WTC11 (cell line): ENCODE measurements around the gene JMJD8. TPM values are rescaled to one million over a fixed set of nuclear protein-coding genes. Genes with fewer than 3 reads are reported as not detected.

Experiments used
- ATAC-seq: fragments of 200-7000 bp; cut with Tn5 transposase; 2 replicates; pipeline ENCODE4 v1.10.0; 2021; ENCODE audit warnings: mild to moderate bottlenecking, moderate library complexity
- CTCF ChIA-PET: fragments of 300-600 bp; sonication (Branson Sonifier 250); formaldehyde crosslinking; loops from one replicate; lab custom pipeline; 2021; ENCODE audit warnings: antibody characterized with exemption; lab: Charles Lee
- POLR2A ChIA-PET: fragments of 350-600 bp; sonication (Branson Sonifier 250); formaldehyde crosslinking; loops from one replicate; lab custom pipeline; 2021; ENCODE audit warnings: antibody characterized with exemption; lab: Charles Lee
- DNase-seq: peaks from one replicate; pipeline ENCODE4 v3.0.0; 2021; ENCODE audit warnings: low spot score
- H3K27ac Mint-ChIP-seq: 2 replicates; pipeline ENCODE4 v1.8.0; 2021; ENCODE audit warnings: mixed read lengths
- H3K27me3 Mint-ChIP-seq: 2 replicates; pipeline ENCODE4 v1.8.0; 2021; ENCODE audit warnings: low read depth, mild to moderate bottlenecking, moderate library complexity, mixed read lengths
- H3K36me3 Mint-ChIP-seq: 2 replicates; pipeline ENCODE4 v1.8.0; 2021; ENCODE audit warnings: mixed read lengths
- H3K4me1 Mint-ChIP-seq: 2 replicates; pipeline ENCODE4 v1.8.0; 2022; ENCODE audit warnings: mixed read lengths
- H3K4me3 Mint-ChIP-seq: 2 replicates; pipeline ENCODE4 v1.8.0; 2021; ENCODE audit warnings: mild to moderate bottlenecking, moderate library complexity, mixed read lengths
- H3K9me3 Mint-ChIP-seq: 2 replicates; pipeline ENCODE4 v1.8.0; 2021; ENCODE audit warnings: mixed read lengths
- AR ChIP-seq: fragments of 250-450 bp; sonication (Bioruptor Pico); IDR thresholded peaks from 2 replicates; pipeline ENCODE4 v1.9.0; 2021; ENCODE audit warnings: mild to moderate bottlenecking
- CBFB ChIP-seq: sonication (generic); formaldehyde crosslinking; IDR thresholded peaks from 2 replicates; pipeline ENCODE4 v1.8.1; 2022; ENCODE audit warnings: mild to moderate bottlenecking, low read depth, missing genetic modification reagents
- CDX4 ChIP-seq: fragments of 250-450 bp; sonication (Bioruptor Pico); IDR thresholded peaks from 2 replicates; pipeline ENCODE4 v1.9.0; 2021; ENCODE audit warnings: moderate library complexity, mild to moderate bottlenecking, inconsistent platforms, borderline replicate concordance
- CREB1 ChIP-seq: sonication (generic); formaldehyde crosslinking; IDR thresholded peaks from 2 replicates; pipeline ENCODE4 v1.8.0; 2023; ENCODE audit warnings: mild to moderate bottlenecking, missing genetic modification reagents
- E2F1 ChIP-seq: sonication (generic); formaldehyde crosslinking; IDR thresholded peaks from 2 replicates; pipeline ENCODE4 v1.8.0; 2022; ENCODE audit warnings: mild to moderate bottlenecking, missing genetic modification reagents
- E2F4 ChIP-seq: sonication (generic); formaldehyde crosslinking; IDR thresholded peaks from 2 replicates; pipeline ENCODE4 v1.8.1; 2022; ENCODE audit warnings: low read depth, mild to moderate bottlenecking, moderate library complexity, missing genetic modification reagents, borderline replicate concordance
- FOXK1 ChIP-seq: sonication (generic); formaldehyde crosslinking; IDR thresholded peaks from 2 replicates; pipeline ENCODE4 v1.8.0; 2022; ENCODE audit warnings: mild to moderate bottlenecking, moderate library complexity, missing genetic modification reagents
- PRRX2 ChIP-seq: fragments of 250-450 bp; sonication (Bioruptor Pico); IDR thresholded peaks from 2 replicates; pipeline ENCODE4 v1.8.0; 2021; ENCODE audit warnings: mild to moderate bottlenecking
- SMAD3 ChIP-seq: sonication (generic); formaldehyde crosslinking; IDR thresholded peaks from 2 replicates; pipeline ENCODE4 v1.8.0; 2022; ENCODE audit warnings: missing genetic modification reagents, mild to moderate bottlenecking, borderline replicate concordance
- TCF7 ChIP-seq: sonication (generic); formaldehyde crosslinking; IDR thresholded peaks from 2 replicates; pipeline ENCODE4 v1.8.0; 2022; ENCODE audit warnings: mild to moderate bottlenecking, low read depth, missing genetic modification reagents, moderate library complexity
- ZBTB21 ChIP-seq: sonication (generic); formaldehyde crosslinking; IDR thresholded peaks from 2 replicates; pipeline ENCODE4 v1.8.1; 2023; ENCODE audit warnings: mild to moderate bottlenecking, missing genetic modification reagents, borderline replicate concordance
- ZNF317 ChIP-seq: sonication (generic); formaldehyde crosslinking; IDR thresholded peaks from 2 replicates; pipeline ENCODE4 v1.8.1; 2023; ENCODE audit warnings: low read depth, mild to moderate bottlenecking, moderate library complexity, missing genetic modification reagents, borderline replicate concordance
- ZSCAN18 ChIP-seq: fragments of 250-450 bp; sonication (Bioruptor Pico); IDR thresholded peaks from 2 replicates; pipeline ENCODE4 v2.1.2; 2022; ENCODE audit warnings: mild to moderate bottlenecking, moderate library complexity
- total RNA-seq: library from RNA; stranded (reverse); gene quantifications from 3 replicates; pipeline ENCODE4 v1.2.3, GENCODE V29; 2021

Gene JMJD8
- total RNA-seq, 1 experiment from 2014 or later, result 61.2 TPM

- ATAC-seq, result no peak
These were observed 15.0 kb upstream of the JMJD8 start for GRCh38 chr16:698911-699671.

More at GRCh38 chr16:698911-699671, 15.0 kb upstream of the JMJD8 start:
- no peak for DNase-seq
- peaks cover 4% of the 10 kb centered on the region; the same call in 1 of the 2 replicates for H3K4me1 Mint-ChIP-seq
- H3K27ac Mint-ChIP-seq, result no peak overlapping the region
- CTCF ChIA-PET, result no interaction called here
- H3K27me3 Mint-ChIP-seq, result peaks cover 85% of the 10 kb centered on the region
- TF ChIP-seq SMAD3 (CRISPR knock-in tag) (no peak), CREB1 (no peak), CBFB (CRISPR knock-in tag) (no peak), CDX4 (no peak), TCF7 (CRISPR knock-in tag) (no peak), ZSCAN18 (CRISPR knock-in tag) (no peak), E2F4 (CRISPR knock-in tag) (no peak), AR (CRISPR knock-in tag) (no peak), PRRX2 (CRISPR knock-in tag) (no peak), FOXK1 (CRISPR knock-in tag) (no peak), ZBTB21 (no peak), E2F1 (CRISPR knock-in tag) (no peak), ZNF317 (CRISPR knock-in tag) (no peak)
- no peaks in the 10 kb centered on the region for H3K9me3 Mint-ChIP-seq
- POLR2A ChIA-PET, result no interaction called here
- no peak overlapping the region for H3K4me3 Mint-ChIP-seq
- no peaks in the 10 kb centered on the region for H3K36me3 Mint-ChIP-seq
